B cell (primary cell): ENCODE data around the gene PDHB. TPM values are rescaled to one million over a fixed set of nuclear protein-coding genes. Genes with fewer than 3 reads are reported as not detected.

Experiments
- ATAC-seq: fragments of 200-7000 bp; cut with Tn5 transposase; one replicate; pipeline ENCODE4 v1.10.0; 2021; ENCODE audit warnings: low read depth, mild to moderate bottlenecking, moderate number of reproducible peaks, moderate library complexity
- CTCF ChIA-PET: fragments of 350-600 bp; sonication (Branson Sonifier 250); formaldehyde crosslinking; loops from one replicate; lab custom pipeline; 2021; ENCODE audit warnings: antibody characterized with exemption, inconsistent platforms; lab: Charles Lee
- POLR2A ChIA-PET: fragments of 350-600 bp; sonication (Branson Sonifier 250); formaldehyde crosslinking; loops from one replicate; lab custom pipeline; 2021; ENCODE audit warnings: antibody characterized with exemption; lab: Charles Lee
- DNase-seq: peaks from one replicate; pipeline ENCODE4 v3.0.0; 2013
- H2AFZ ChIP-seq: 2 replicates; pipeline ENCODE4 v1.6.1; 2012; ENCODE audit warnings: mild to moderate bottlenecking, low read depth, low read length; ENCODE audit not compliant: insufficient read depth, poor library complexity, severe bottlenecking
- H3K27ac ChIP-seq, 2 donors: 1 replicate in 1 of 2; 2 replicates in 1 of 2; pipeline ENCODE4 v1.5.1; 2012 to 2013; ENCODE audit warnings: low read length in 2 of 2, mild to moderate bottlenecking in 2 of 2, moderate library complexity in 1 of 2
- H3K27me3 ChIP-seq, 4 experiments: fragments of 200-600 bp in 1 of 4; sonication (generic) in 1 of 4; replicated peaks in 1 of 4; 1 replicate in 2 of 4; 2 replicates in 2 of 4; pipeline versions ENCODE4 v1.6.1 to v1.7.0; 2013 to 2016; ENCODE audit warnings: low read length in 3 of 4, mild to moderate bottlenecking in 2 of 4, mixed read lengths in 1 of 4, moderate library complexity in 1 of 4; ENCODE audit not compliant: insufficient read depth in 4 of 4, control insufficient read depth in 3 of 4; ENCODE audit errors: control extremely low read depth in 1 of 4
- H3K36me3 ChIP-seq, 2 experiments: replicated peaks in 1 of 2; 1 replicate in 1 of 2; 2 replicates in 1 of 2; pipeline versions ENCODE4 v1.6.1 to v1.7.1; 2013; ENCODE audit warnings: low read length in 1 of 2; ENCODE audit not compliant: insufficient read depth in 2 of 2, control insufficient read depth in 1 of 2; ENCODE audit errors: control extremely low read depth in 1 of 2, extremely low read depth in 1 of 2
- H3K4me1 ChIP-seq, 2 donors: fragments of 200-600 bp in 1 of 2; sonication (generic) in 1 of 2; 1 replicate in 1 of 2; 2 replicates in 1 of 2; pipeline versions ENCODE4 v1.5.1 to v1.6.1; 2013 to 2017; ENCODE audit warnings: low read length in 2 of 2; ENCODE audit not compliant: control insufficient read depth in 2 of 2, insufficient read depth in 2 of 2
- H3K4me2 ChIP-seq: replicated peaks from 2 replicates; pipeline ENCODE3; 2012; ENCODE audit warnings: mild to moderate bottlenecking, low read depth, low read length; ENCODE audit not compliant: poor library complexity, severe bottlenecking
- H3K4me3 ChIP-seq, 5 experiments: fragments of 200-600 bp in 1 of 5; sonication (generic) in 1 of 5; 1 replicate in 3 of 5; 2 replicates in 2 of 5; pipeline versions ENCODE4 v1.5.1 to v1.7.0; 2011 to 2016; ENCODE audit warnings: low read length in 4 of 5, mild to moderate bottlenecking in 4 of 5, low read depth in 2 of 5, control low read depth in 1 of 5, moderate library complexity in 1 of 5; ENCODE audit not compliant: insufficient read depth in 1 of 5; ENCODE audit errors: control extremely low read depth in 1 of 5, extremely low read depth in 1 of 5
- H3K79me2 ChIP-seq: fragments of 200-600 bp; sonication (generic); one replicate; pipeline ENCODE4 v1.6.0; 2016; ENCODE audit warnings: low read length; ENCODE audit not compliant: control insufficient read depth, insufficient read depth
- H3K9ac ChIP-seq: fragments of 200-600 bp; sonication (generic); 2 replicates; pipeline ENCODE4 v1.6.1; 2017; ENCODE audit warnings: mild to moderate bottlenecking, low read length, moderate library complexity
- H3K9me3 ChIP-seq, 3 donors: one replicate each; pipeline versions ENCODE4 v1.6.1 to v1.7.1; 2013; ENCODE audit warnings: low read length in 2 of 3; ENCODE audit not compliant: control insufficient read depth in 2 of 3, insufficient read depth in 1 of 3; ENCODE audit errors: control extremely low read depth in 1 of 3
- H4K20me1 ChIP-seq: 2 replicates; pipeline ENCODE4 v1.6.0; 2012; ENCODE audit warnings: mild to moderate bottlenecking, low read length; ENCODE audit not compliant: insufficient read depth, control insufficient read depth, poor library complexity, severe bottlenecking
- H3K27ac Mint-ChIP-seq: one replicate; pipeline ENCODE4 v1.8.0; 2021; ENCODE audit warnings: mixed read lengths
- H3K27me3 Mint-ChIP-seq: one replicate; pipeline ENCODE4 v1.8.0; 2021; ENCODE audit warnings: mixed read lengths
- H3K4me1 Mint-ChIP-seq: one replicate; pipeline ENCODE4 v1.8.0; 2021; ENCODE audit warnings: mixed read lengths
- H3K4me3 Mint-ChIP-seq: one replicate; pipeline ENCODE4 v1.8.0; 2021; ENCODE audit warnings: mixed read lengths
- H3K9me3 Mint-ChIP-seq: one replicate; pipeline ENCODE4 v1.8.0; 2022; ENCODE audit warnings: mixed read lengths; ENCODE audit not compliant: insufficient read depth
- CTCF ChIP-seq: fragments of 200-600 bp; IDR thresholded peaks from one replicate; pipeline ENCODE4 v1.8.0; 2022; ENCODE audit warnings: antibody characterized with exemption, mild to moderate bottlenecking
- EZH2 ChIP-seq: IDR thresholded peaks from 2 replicates; pipeline ENCODE4 v1.6.1; 2012; ENCODE audit warnings: borderline replicate concordance, low read depth, mild to moderate bottlenecking, moderate library complexity, low read length; ENCODE audit not compliant: insufficient read depth, poor library complexity, severe bottlenecking
- whole genome bisulfite sequencing: methylation state at CpG from one replicate; pipeline ENCODE4 v1.1.5; 2013; ENCODE audit warnings: missing lambda C conversion rate; ENCODE audit not compliant: insufficient coverage; 5-methylcytosine and 5-hydroxymethylcytosine counted together
- intact Hi-C: fragments of 100-400 bp; cut with micrococcal nuclease; formaldehyde crosslinking; loops from one replicate; pipeline ENCODE4 v1.10.0; 2022
- polyA plus RNA-seq: library from polyadenylated mRNA; depleted of rRNA; stranded (reverse); fragments of >200 nt; gene quantifications from 2 replicates; pipeline ENCODE4 v1.2.3, GENCODE V29; 2012
- total RNA-seq, 2 donors: library from RNA; stranded (reverse); fragments of 120-200 nt in 1 of 2; gene quantifications; 1 replicate in 1 of 2; 2 replicates in 1 of 2; pipeline versions ENCODE4 v1.2.3 to v1.2.4, GENCODE V29; 2013 to 2022

PDHB gene
- total and polyA plus RNA-seq, 2 donors (not counting 1 experiment from before 2014, with no cell fraction given): 21.7 to 67.2 TPM

GRCh38 chr3:58478781-58479180 is 45.1 kb upstream of the PDHB start:
- H2AFZ ChIP-seq: no peak overlapping the region
- no peaks in the 10 kb centered on the region for H3K36me3 ChIP-seq
- H3K9ac ChIP-seq: no peak overlapping the region
- ATAC-seq (no peak), DNase-seq (no peak)
- H3K4me1 ChIP-seq: peaks cover 27 to 33% of the 10 kb centered on the region in 2 donors
- Mint-ChIP-seq H3K27me3 (no peaks in the 10 kb centered on the region), H3K27ac (no peak overlapping the region), H3K4me1 (peaks cover 30% of the 10 kb centered on the region), H3K9me3 (no peaks in the 10 kb centered on the region), H3K4me3 (no peak overlapping the region)
- H3K27ac ChIP-seq: no peak overlapping the region
- no peaks in the 10 kb centered on the region for H4K20me1 ChIP-seq
- POLR2A ChIA-PET: interaction anchor here (1.1 kb wide), 1 partner anchor 146 kb away, joined by 3 read pairs; the partner anchor contains the start of gene PXK
- intact Hi-C loops: no loop called here
- no peaks in the 10 kb centered on the region for H3K79me2 ChIP-seq
- no peak overlapping the region for H3K4me2 ChIP-seq
- 100% methylated on average over 2 of the region's 2 CpGs for WGBS
- TF ChIP-seq CTCF (no peak), EZH2 (no peak)
- H3K27me3 ChIP-seq: no peaks in the 10 kb centered on the region
- no peak overlapping the region for H3K4me3 ChIP-seq
- H3K9me3 ChIP-seq: no peaks in the 10 kb centered on the region
- CTCF ChIA-PET: interaction anchor here (1.4 kb wide), 1 partner anchor 13 kb away, joined by 3 read pairs; no protein-coding TSS in a partner anchor

DNA sequence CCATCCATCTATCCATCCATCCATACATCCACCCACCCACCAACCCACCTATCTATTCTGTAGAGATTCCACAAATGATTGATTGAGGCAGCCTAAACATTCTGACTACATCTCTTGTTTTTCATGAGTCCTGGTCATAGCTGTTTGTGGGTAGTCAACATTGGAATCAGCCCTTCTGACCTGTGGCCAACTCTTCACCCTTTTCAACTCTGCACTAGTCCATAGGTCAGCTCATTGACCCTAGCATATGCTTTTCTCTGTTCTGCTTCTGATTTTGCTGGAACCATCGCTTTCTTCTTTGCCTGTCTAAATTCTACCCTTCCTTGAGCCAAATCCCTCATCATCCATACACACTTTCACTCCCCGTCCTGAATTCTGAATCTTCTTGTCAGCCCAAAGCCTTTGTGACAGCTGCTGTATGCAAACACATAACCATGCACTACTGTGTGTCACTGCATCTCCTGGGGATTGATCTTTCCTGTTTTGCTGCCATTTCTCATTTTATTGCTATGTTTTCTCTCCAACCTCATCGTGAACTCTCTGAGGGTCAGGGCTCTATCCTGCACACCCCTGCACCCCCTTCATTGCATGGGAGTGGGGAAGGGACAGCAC is 41.4 kb upstream of the PDHB start:
- Histone ChIP-seq H3K27me3 (no peaks in the 10 kb centered on the region), H3K4me1 (peaks cover 20 to 26% of the 10 kb centered on the region in 2 donors), H3K36me3 (no peaks in the 10 kb centered on the region), H3K9me3 (no peaks in the 10 kb centered on the region), H3K4me3 (peak overlapping the region in 2 of 5 experiments; percentile 2 to 4), H4K20me1 (no peaks in the 10 kb centered on the region), H3K79me2 (no peaks in the 10 kb centered on the region), H3K4me2 (peak overlapping the region; percentile 51), H3K9ac (peak overlapping the region; percentile 42), H3K27ac (peak overlapping the region; percentile 1 to 40), H2AFZ (peak overlapping the region; percentile 44)
- ChIA-PET CTCF (interaction anchor here (1.3 to 1.4 kb wide), 3 partner anchors 16 to 167 kb away, joined by 4 to 5 read pairs (median 5); partner anchors contain the start of gene KCTD6), POLR2A (interaction anchor here (1.1 kb wide), 1 partner anchor 42 kb away, joined by 3 read pairs; no protein-coding TSS in a partner anchor)
- WGBS: 46% methylated on average over 2 of the region's 3 CpGs
- ATAC-seq (peak; percentile 81), DNase-seq (peak; percentile 24)
- H3K27ac Mint-ChIP-seq: peak overlapping the region; percentile 75
- H3K27me3 Mint-ChIP-seq: no peaks in the 10 kb centered on the region
- H3K9me3 Mint-ChIP-seq: no peaks in the 10 kb centered on the region
- no peak for TF ChIP-seq EZH2
- no peak for TF ChIP-seq CTCF
- H3K4me1 Mint-ChIP-seq: peaks cover 27% of the 10 kb centered on the region
- intact Hi-C loops: loop anchor here (2.0 kb wide), 1 partner anchor 16 kb away; no protein-coding TSS in a partner anchor
- H3K4me3 Mint-ChIP-seq: peak overlapping the region; percentile 76
